ENCODE measurements around the gene SLC38A6.

The SLC38A6 gene

DNA sequence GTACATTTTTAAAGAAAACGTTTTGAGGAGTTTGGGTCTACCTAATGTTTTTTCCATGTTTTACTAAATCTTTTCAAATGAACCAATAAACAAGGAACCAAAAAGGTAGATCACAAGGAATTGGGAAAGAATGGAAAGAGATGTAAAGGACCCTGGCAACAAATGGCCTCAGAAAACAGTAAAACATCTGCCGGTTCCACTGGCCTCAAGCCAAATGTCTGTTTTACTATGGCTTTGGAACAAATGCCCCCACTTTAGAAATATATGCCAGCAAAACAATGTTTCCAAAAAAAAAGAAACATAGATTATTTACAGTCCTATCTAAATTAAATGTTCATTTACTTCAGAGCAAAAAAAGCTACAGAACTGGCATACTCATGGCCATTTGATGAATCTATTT lies 3.2 kb upstream of the SLC38A6 start:
- no peak for DNase-seq (ENCODE audit: low spot score)

DNA sequence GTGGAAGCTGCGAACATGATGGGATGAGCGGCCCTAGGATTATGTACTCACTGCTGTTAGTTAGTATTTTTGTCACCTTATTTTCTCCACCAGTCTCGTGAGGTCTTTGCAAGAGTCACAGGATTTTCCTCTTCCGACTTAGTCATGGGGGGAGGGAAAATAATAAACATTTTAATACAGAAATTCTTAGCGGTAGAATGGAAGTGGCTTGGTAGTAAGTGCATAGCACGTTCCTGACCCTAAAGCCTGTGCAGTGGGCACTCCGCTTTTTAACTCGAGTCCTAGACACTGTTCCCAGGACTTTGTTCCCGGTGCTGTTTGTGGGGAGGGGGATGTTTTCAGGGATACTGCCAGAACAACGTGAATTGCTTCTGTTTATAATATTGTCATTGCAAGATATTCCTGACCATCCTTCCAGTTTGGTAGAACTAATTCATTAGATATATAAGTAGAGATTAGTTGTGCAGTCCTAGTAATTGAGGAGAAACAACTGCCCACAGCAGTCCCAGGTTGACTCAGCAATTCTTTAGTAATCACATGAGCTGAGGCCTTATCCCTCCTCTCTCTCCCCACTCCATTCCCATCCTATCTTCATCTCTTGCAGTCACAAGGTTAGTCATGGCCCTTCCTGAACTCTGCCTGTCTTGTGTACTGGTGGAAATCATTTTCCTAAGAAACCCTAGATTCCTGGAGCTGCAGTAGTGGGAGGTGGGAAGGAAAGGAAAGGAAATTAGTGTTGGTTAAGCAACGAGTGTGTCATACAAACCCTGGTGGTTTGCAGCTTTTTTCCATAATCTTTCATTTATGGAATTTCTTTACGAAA lies 799 bp downstream of the SLC38A6 start:
- DNase-seq (ENCODE audit: low spot score) = peak; percentile 34

DNA sequence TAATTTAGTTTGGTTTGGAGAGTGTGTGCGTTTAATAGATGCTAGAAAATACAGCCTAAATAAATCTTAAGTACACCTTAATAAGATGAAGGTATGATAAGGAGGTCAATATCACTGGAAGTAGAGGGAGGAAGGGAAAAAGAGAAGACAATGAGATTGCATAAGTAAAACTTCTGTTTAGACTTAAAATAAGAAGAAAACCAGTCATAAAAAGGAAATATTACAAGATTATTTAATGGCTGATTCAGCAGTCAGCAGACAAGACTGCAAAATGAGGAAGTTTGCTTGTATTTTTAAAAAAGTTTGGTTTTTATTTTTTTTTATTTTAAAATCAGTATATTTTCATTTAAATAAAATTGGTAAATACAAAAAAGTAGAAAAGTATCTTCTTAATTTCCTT lies 3.2 kb downstream of the SLC38A6 start:
- DNase-seq (ENCODE audit: low spot score) = no peak

DNA sequence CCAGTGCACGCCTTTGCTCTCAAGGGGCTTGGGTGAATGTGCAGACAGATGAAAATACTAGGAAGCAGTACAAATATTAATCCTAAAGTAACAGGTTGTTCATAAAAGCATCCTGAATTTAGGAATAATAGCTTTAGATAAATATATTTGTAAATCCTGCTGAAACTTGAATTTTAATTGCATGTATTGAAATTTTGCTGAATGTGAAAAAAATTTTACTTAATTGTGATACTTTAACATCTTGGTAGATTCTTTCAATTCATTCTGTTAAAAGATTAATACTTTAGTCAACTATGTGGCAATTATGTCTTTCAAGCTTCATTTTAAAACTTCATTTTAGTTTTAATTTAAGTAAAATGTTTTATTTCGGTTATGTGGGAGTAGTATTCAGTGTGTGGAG lies 5.5 kb downstream of the SLC38A6 start:
- DNase-seq (ENCODE audit: low spot score) = no peak

DNA sequence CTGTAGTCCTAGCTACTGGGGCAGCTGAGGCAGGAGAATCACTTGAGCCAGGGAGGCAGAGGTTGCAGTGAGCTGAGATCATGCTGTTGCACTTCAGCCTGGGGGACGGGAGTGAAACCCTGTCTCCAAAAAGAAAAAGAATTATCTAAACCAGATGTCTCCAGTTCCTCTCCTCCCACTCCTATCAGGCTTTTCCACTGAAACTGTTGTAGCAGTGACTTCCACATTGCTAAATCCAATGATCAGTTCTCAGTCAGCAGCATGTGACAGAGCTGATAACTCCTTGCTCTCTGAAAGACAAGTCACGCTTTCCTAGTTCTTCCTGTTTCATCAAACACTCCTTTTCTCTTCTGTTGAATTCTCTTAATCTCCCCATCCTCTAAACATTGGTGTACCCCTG lies 8.6 kb downstream of the SLC38A6 start:
- DNase-seq (ENCODE audit: low spot score) = no peak

DNA sequence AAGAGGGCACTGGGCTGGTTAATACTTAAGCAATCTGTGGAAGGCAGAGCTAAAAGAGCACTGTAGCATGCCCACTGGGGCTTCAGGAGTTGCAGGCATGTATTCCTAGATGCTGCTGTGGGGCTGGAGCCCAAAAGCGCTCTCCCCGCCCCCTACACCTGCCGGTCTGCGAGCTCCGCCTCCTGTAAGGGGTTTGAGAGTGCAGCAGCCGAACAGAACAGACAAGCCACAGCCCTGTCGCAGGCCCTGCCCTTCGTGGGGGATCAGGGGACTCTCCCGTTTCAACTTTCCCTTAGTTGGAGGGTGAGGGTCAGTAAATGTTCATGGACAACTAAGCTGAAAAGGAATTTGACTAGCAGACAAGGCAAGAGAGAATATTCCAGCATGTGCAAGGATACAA lies 17.6 kb downstream of the SLC38A6 start:
- DNase-seq (ENCODE audit: low spot score) = no peak

DNA sequence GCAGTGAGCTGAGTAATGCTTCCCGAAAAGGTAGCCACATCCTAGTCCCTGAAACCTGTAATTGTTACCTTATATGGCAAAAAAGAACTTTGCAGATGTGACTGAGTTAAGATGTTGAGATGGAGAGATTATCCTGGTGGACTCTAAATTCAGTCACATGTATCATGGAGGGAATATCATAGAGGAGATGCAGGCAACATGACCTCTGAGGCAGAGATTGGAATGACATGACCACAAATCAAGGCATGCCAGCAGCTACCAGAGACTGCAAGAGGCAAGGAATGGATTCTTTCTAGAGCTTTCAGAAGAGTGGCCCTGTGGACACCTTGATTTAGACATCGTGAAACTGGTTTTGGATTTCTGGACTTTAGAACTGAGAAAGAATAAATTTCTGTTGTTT lies 18.5 kb downstream of the SLC38A6 start:
- DNase-seq (ENCODE audit: low spot score) = no peak

DNA sequence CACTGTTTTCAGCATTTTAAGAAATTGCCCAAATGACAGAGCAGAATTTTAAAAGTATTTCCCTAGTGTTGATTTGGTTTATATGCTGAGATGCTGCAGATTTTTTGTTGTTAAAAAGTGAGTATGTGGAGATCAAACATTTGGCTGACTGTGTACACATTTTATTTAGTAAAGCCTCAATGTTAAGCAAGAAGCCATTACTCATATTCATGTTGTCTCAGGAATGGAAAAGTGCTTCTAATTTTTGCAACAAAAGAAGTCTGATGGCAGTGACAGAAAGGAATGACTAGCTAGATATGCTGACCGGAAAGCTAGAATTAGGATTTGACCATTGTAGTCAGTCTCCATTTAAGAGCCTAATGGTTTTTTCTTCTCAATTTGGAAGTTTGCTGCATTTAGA lies 22.5 kb downstream of the SLC38A6 start:
- no peak for DNase-seq (ENCODE audit: low spot score)

DNA sequence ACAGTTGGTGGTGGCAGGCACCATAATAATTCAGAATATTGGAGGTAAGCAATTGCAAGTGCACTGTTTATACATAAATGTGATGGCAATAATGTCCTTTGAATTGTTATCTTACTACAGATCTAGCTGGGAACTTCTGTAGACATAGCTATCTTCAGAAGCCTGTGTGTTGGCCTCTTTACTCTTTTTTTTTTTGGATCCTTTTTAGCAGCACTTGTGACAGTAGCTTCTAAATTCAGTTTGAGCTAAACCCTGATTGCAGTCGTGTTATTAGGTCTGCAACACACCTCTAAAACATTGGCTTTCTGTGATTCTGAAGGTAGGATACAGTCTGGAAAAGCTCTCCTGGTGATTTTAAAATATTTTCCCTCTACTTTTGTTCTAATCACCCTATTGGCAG lies 38.5 kb downstream of the SLC38A6 start:
- no peak for DNase-seq (ENCODE audit: low spot score)

DNA sequence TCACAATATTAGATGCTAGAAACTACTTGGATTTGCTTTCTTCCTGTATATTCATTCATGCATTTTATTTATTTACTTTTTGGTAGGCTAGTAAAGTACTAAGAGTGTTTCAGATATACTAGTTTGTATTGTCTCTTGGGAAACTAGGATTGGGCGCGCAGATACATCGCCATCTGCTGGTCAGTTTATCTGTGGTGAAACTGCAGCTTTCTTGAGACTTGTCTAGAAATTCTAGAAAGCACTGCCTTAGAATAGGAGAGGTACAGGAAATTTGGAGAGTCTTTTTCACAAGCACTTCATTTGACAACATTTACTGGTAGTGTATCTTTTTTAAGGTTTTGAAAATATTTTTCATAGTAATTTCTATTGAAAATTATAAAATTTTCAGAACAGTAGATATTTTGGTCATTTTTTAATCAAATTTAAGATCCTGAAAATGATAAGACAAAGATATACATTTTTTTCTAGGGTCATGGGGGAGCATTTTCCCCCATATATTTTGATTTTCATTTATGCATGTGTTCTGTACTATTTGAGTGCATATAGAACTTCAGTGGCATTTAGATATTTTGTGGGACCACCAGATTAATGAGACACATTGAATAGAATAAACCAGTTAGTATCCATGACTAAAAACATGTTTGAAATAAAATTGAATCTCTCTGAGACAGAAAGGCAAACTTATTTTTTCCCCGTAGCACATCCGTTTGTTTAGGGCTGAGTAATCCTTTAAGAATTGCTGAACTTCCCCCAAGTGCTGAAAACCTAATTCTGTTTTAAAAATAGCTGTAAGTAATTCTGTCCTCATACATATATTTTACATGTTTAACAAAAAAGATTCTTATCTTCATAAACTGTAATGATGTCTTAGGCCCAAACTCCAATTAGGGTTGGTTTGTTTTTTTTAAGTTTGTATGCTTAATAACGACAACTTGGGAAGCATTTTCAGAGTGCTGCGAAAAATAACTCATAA lies 44.5 kb downstream of the SLC38A6 start:
- DNase-seq (ENCODE audit: low spot score) = peak; percentile 73

DNA sequence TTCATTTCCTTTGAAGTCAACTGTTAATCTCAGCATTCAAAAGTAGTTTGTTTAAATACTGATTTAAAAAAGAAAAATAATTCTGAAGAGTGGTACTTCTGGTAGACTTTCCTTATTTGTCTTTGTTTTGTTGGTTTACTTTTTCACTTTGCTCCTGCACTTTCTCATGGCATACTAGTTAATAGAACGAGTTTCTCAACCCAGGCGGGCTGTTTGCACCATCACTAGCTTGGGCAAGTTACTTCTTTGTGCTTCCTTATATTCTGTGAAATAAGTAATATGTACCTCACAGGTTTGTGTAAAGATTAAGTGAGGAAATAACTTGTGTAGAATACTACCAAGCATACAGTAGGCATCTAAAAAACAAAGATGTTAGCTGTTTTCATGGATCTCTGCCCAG lies 45.5 kb downstream of the SLC38A6 start:
- no peak for DNase-seq (ENCODE audit: low spot score)

DNA sequence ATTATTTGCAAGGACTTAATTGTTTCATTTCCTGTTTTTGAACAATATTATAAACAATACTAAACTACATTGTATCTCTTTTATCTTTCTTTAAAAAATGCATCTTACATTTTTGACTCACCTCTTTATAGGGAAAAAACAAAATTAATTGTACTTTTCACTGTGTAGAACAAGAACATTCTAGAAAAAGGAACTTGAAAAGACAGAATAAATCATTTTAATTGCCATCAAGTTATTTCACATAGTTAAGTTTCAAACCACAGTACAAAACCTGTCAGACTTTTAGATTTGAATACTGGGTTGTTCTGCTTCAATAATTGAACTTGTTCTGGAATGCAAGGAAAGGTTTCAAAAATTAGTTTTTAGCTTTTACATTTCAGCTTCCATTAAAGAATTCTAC lies 50.0 kb downstream of the SLC38A6 start:
- no peak for DNase-seq (ENCODE audit: low spot score)

DNA sequence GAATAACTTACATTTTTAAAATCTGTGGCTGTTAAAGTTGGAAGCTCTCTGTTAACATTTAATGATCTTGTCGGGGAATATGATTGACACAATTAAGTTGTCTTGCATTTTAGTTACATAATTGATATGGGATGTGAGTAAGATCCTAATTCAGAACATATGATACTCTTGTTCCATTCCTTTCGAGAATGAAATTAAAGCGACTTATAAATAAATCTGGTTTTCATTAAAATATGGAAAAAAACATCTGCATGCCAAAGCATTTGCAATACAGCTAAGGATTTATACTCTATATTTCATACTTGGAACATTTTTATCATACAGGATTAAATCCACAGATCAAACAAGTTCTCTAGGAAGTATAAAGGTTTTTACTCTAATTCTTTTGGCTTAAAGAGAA lies 52.0 kb downstream of the SLC38A6 start:
- no peak for DNase-seq (ENCODE audit: low spot score)

DNA sequence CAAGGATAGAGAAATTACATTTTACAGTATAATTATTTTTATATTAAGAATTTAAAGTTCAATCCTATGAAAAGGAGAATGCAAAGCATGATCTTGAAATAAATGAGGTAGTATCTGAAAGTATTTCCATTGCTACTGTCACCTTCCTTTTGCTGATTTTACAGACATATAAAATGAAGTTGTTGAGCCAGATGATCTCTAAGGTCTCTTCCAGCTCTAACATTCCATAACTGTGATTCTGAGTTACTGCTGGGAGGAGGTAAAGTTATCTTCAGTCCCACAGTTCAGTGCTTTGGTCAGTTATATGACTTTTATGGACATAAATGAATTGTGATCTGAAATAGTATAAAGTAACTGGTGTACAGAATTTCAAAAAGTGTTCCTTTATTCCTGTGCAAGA lies 52.8 kb downstream of the SLC38A6 start:
- DNase-seq (ENCODE audit: low spot score) = no peak

DNA sequence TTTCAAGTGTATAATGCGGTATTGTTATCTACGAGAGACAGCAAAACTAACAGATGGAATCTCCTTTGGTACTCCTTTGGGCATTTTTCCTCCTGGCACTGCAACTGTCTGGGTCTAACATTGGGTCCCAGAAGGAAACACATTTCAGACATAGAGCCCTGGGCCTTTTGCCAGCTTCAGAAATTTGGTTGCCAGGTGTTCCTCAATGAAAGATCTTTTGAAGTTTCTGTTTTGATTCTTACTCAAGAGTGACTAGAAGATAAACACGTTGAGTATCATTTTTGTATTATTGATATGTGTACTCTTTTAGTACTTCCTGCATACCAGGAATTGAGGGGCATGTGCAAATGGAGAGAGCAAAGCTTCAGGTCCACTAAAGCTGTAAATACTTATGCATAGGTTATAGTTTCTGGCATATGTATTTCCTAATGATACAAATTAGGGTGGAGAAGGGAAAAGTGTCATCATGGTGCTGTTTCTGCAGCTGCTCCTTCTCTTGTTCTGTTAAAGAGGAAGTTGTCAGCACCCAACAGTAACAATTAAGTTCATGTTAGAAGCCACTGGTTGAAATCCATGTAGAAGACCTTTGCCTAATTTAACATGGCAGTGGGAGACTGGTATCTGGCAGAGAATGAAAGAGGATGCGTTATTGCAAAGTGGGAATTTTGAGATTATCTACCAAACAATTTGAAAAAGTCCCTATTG lies 53.5 kb downstream of the SLC38A6 start:
- DNase-seq (ENCODE audit: low spot score) = no peak

DNA sequence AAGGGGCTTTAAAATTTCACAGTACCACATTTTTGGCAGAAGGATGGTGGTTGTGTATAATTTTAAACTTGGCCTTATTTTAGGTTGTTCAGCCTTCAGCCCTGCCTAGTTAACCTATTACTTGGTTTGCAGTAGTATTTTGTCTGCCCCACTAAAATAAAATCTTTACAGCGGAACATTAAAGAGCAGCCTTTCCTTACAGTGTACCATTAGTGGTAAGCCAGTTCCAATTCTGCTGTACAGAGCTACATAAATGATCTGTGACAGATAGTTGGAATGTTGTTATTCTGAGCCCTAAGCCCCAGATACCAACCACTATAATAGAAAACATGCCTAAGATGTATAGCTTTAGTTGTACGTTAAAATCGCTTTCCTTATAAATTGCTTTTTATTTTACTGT lies 56.2 kb downstream of the SLC38A6 start:
- DNase-seq (ENCODE audit: low spot score) = no peak

DNA sequence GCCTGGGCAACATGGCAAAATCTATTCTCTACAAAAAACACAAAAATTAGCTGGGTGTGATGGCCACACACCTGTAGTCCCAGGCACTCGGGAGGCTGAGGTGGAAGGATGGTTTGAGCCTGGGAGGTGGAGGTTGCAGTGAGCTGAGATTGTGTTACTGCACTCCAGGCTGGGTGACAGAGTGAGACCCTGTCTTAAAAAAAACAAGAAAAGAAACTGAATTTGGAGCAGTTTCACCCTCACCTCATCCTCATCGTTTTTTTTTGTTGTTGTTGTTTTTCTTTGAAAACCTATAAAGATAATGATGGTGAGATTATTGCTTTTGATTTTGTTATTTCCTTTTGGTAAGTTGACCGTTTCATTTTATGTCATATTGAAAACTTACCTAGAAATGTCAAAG lies 60.7 kb downstream of the SLC38A6 start:
- no peak for DNase-seq (ENCODE audit: low spot score)

DNA sequence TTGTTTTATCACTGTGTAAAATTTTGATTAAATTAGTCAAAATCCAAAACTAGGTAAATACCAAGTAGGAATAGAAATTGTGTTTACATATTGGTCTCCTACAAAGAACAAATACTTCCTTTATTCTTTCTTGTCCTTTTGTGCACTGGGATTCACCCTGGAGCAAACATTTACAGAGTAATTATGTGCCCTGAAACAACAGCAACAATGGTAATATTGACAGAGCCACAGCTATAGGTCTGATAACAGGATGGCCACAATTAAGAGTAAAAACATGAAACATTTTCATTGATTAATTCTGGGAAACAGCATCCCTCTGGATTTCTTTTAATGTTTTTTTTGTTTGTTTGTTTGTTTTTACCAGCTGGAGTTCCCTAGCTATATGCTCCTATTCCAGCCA lies 61.2 kb downstream of the SLC38A6 start:
- DNase-seq (ENCODE audit: low spot score) = no peak

DNA sequence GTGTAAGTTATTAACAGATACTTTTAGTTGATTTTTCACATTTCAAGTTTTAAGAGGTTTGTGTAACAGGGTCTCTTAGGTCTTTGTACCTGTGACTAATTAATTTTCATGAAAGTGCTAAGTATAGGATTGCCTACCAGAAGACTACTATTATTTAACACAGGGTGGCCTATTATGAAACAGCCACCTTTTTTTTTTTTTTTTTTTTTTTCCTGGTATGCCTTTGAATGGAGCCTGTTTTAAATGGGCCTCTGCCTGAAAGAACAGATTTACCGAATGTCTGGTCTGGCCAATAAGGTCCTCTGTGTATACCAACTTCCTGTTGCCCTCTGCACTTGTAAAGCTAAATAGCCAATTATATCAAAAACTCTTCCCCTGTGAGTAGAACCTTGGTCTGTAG lies 62.5 kb downstream of the SLC38A6 start:
- DNase-seq (ENCODE audit: low spot score) = no peak

DNA sequence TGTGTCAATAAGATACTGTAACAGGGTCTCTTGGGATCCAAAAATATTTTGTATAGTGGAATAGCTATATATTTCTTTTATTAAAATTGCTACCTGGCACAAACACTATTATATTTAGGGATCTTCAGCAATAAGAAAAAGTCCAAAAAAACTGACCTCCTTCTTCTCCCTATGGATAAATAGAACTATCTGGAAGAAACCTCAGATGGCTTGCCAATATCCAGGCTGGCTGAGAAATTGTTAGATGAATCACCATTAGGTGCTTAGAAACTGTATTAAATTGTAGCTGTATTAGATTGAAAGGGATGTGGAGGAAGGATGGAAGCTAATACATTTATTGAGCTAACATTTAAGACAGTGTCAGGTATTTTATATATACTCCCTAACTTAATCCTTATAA lies 66.0 kb downstream of the SLC38A6 start:
- no peak for DNase-seq (ENCODE audit: low spot score)

DNA sequence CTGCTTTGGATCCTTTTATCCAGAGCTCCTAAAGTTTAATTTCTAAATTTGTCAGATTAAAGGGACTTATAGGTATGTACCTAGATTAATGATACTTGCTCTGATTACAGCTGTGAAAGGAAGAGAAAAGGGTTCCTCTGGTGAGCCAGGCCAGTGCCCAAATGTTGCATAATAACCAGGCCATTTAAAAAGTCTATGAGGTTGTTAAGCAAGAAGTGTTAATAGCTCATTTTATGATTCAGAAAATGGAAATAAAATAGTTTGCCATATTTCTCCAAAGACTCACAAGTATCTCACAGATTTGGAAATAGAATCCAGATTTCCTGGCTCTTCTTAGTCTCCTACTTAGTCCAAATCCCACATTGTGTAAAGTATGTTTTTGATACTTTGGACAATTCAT lies 67.6 kb downstream of the SLC38A6 start:
- DNase-seq (ENCODE audit: low spot score) = no peak

DNA sequence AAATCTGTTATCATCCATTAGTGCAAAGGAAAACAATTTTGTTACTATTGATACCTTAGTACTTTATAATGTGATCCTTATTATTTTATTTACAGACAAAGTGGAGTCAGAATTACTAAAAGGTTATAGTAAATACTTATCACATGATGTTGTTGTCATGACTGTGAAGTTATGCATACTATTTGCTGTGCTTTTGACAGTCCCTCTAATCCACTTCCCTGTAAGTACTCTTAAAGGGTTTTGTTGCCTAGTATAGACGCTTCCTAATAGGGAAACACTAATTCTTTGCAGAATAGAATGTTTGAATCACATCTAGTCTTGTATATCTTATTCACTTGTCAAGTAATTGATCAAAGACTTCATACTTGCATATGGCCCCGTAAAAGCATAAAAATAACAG lies 69.4 kb downstream of the SLC38A6 start:
- DNase-seq (ENCODE audit: low spot score) = no peak

DNA sequence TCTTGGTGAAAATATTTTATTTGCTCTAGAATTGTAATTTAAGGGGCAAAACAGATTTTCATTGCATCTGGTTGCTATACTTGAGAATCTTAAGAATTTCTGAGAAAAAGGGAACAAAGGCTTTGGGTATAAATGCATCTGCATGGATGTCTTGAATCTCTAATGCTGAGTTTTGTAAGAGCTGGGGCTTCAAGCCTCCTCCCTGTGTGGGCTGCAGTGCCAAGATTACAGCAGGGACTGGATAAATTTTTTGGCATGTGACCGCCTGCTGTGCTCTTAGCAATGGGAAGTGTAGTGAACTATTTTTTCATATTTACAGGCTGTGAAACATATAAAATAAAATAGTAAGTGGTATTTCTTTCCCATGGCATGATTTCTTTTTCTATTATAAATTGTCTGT lies 70.0 kb downstream of the SLC38A6 start:
- no peak for DNase-seq (ENCODE audit: low spot score)

All from LoVo (cell line).